ELF-1 (cell line): ENCODE data around the gene CD247.

ENCODE experiments used
- DNase-seq: peaks from one replicate; pipeline ENCODE4 v3.0.0-alpha.2; 2016; ENCODE audit warnings: low read depth, low spot score

The CD247 gene

GRCh38 chr1:167489571-167490340, 28.6 kb downstream of the CD247 start:
- DNase-seq: peak; percentile 80

- DNase-seq: no peak
These were observed 29.5 kb downstream of the CD247 start for GRCh38 chr1:167488786-167489185.

GRCh38 chr1:167487614-167488013, 30.7 kb downstream of the CD247 start:
- DNase-seq: no peak

- no peak for DNase-seq
These were observed 32.1 kb downstream of the CD247 start for GRCh38 chr1:167486090-167486824.

GRCh38 chr1:167484726-167485502, 33.4 kb downstream of the CD247 start:
- DNase-seq: no peak

GRCh38 chr1:167483790-167484189, 34.5 kb downstream of the CD247 start:
- DNase-seq: no peak

GRCh38 chr1:167482184-167482583, 36.1 kb downstream of the CD247 start:
- DNase-seq: no peak

- DNase-seq: no peak
These were observed 38.9 kb downstream of the CD247 start for GRCh38 chr1:167479331-167479979.

GRCh38 chr1:167477986-167478385, 40.3 kb downstream of the CD247 start:
- no peak for DNase-seq

GRCh38 chr1:167476061-167476460, 42.3 kb downstream of the CD247 start:
- no peak for DNase-seq

- DNase-seq: no peak
These were observed 44.1 kb downstream of the CD247 start for GRCh38 chr1:167474191-167474641.

GRCh38 chr1:167473761-167474160, 44.6 kb downstream of the CD247 start:
- DNase-seq: no peak

- DNase-seq: no peak
These were observed 45.4 kb downstream of the CD247 start for GRCh38 chr1:167472752-167473521.

- no peak for DNase-seq
These were observed 46.8 kb downstream of the CD247 start for GRCh38 chr1:167471568-167471967.

GRCh38 chr1:167469280-167469965, 48.9 kb downstream of the CD247 start:
- no peak for DNase-seq

GRCh38 chr1:167467752-167468151, 50.6 kb downstream of the CD247 start:
- no peak for DNase-seq

- DNase-seq: peak; percentile 70
These were observed 51.1 kb downstream of the CD247 start for GRCh38 chr1:167467126-167467710.

- DNase-seq: no peak
These were observed 52.6 kb downstream of the CD247 start for GRCh38 chr1:167465743-167466142.

GRCh38 chr1:167465018-167465417, 53.3 kb downstream of the CD247 start:
- DNase-seq: no peak
